ENCODE results near the gene SLC45A3.

Gene SLC45A3

GRCh38 chr1:205616563-205617293 lies 63.6 kb downstream of the SLC45A3 start:
- DNase-seq (ENCODE audit: low read depth): no peak
- no peak overlapping the region for H3K4me3 ChIP-seq (ENCODE audit: low read depth, low read length)

- DNase-seq (ENCODE audit: low read depth): no peak
- H3K4me3 ChIP-seq (ENCODE audit: low read depth, low read length): no peak overlapping the region
Measured at GRCh38 chr1:205615789-205616188, 64.5 kb downstream of the SLC45A3 start.

- DNase-seq (ENCODE audit: low read depth): no peak
- H3K4me3 ChIP-seq (ENCODE audit: low read depth, low read length): no peak overlapping the region
Measured at GRCh38 chr1:205613854-205614412, 66.4 kb downstream of the SLC45A3 start.

DNA sequence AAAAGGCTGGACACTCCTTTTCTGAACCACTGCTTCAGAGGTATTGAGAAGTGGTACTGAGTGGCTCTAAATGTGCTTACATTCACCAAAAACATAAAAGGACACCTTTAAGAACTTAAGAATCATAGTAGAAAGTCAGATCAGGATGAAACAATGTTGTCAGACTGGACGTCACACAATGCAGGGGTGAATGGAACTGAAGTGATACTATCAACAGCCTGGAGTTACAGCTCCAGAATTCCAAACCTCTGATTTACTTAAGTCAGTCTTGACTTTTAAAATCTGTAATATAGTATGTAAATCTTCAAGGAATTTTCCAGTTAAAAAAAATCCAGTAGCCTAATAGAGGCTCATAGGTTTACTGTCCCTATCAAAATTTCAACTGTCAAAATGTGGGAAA lies 67.8 kb downstream of the SLC45A3 start:
- H3K4me3 ChIP-seq (ENCODE audit: low read depth, low read length): no peak overlapping the region
- DNase-seq (ENCODE audit: low read depth): no peak

- no peak for DNase-seq (ENCODE audit: low read depth)
- H3K4me3 ChIP-seq (ENCODE audit: low read depth, low read length): no peak overlapping the region
Measured at GRCh38 chr1:205612104-205612503, 68.2 kb downstream of the SLC45A3 start.

GRCh38 chr1:205610901-205611466 lies 69.3 kb downstream of the SLC45A3 start:
- H3K4me3 ChIP-seq (ENCODE audit: low read depth, low read length): no peak overlapping the region
- no peak for DNase-seq (ENCODE audit: low read depth)

DNA sequence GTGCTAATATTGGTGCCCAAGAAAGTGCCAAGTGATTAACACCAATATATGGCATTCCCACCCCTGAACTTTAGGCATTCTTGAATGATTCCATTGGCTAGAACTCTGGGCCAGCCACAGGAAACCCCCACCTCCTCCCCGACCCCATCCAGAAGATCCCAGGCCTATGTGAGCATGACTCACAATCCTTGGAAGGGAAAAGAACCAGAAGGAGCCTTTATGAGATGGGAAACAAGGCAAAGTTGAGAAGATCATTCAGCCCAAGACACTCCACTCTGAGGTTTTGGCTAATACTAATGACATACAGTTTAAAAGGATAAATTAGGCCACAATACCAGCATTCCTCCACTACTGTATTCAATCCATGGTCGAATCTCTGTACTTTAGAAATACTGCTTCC lies 70.3 kb downstream of the SLC45A3 start:
- H3K4me3 ChIP-seq (ENCODE audit: low read depth, low read length): no peak overlapping the region
- no peak for DNase-seq (ENCODE audit: low read depth)

All from skeletal muscle cell (primary cell).